K562 (cell line): ENCODE measurements around the gene HERC5. TPM values are rescaled to one million over a fixed set of nuclear protein-coding genes. Genes with fewer than 3 reads are reported as not detected.

ENCODE experiments used
- CTCF ChIP-seq, 3 experiments: IDR thresholded peaks in 2 of 3; conservative IDR thresholded peaks in 1 of 3; 2 replicates each; pipeline ENCODE4 v1.5.1; 2011 to 2012; ENCODE audit warnings: low read length in 3 of 3, mild to moderate bottlenecking in 3 of 3, control low read depth in 2 of 3, improper control_type of control experiment in 1 of 3, inconsistent platforms in 1 of 3, low read depth in 1 of 3, mixed read lengths in 1 of 3, moderate library complexity in 1 of 3; ENCODE audit not compliant: insufficient read depth in 2 of 3
- DEAF1 ChIP-seq: fragments of 450-650 bp; formaldehyde crosslinking; IDR thresholded peaks from 2 replicates; pipeline ENCODE4 v1.4.0; 2020; ENCODE audit warnings: mild to moderate bottlenecking, moderate library complexity
- FOS ChIP-seq: IDR thresholded peaks from 3 replicates; pipeline ENCODE4 v1.6.1; 2011; ENCODE audit not compliant: insufficient read length; ENCODE audit errors: extremely low read depth
- FOXK2 ChIP-seq, 2 experiments: fragments of 450-650 bp; IDR thresholded peaks in 1 of 2; conservative IDR thresholded peaks in 1 of 2; 2 replicates each; pipeline ENCODE4 v1.6.1; 2016; ENCODE audit warnings: low read depth in 2 of 2, mild to moderate bottlenecking in 1 of 2
- GABPA ChIP-seq: fragments of 200-800 bp; sonication (Bioruptor generic); conservative IDR thresholded peaks from 2 replicates; pipeline ENCODE4 v1.6.1; 2016; ENCODE audit warnings: low read depth, missing genetic modification characterization, missing compliant biosample characterization
- HMGN3 ChIP-seq: IDR thresholded peaks from 2 replicates; pipeline ENCODE4 v1.6.1; 2011; ENCODE audit warnings: borderline replicate concordance, low read depth, mild to moderate bottlenecking, mixed read lengths, low read length; ENCODE audit not compliant: insufficient read length; ENCODE audit errors: extremely low read depth
- IRF2 ChIP-seq: sonication (generic); formaldehyde crosslinking; IDR thresholded peaks from 2 replicates; pipeline ENCODE4 v1.8.1; 2022; ENCODE audit warnings: mild to moderate bottlenecking, missing genetic modification reagents
- KAT2B ChIP-seq: IDR thresholded peaks from one replicate; pipeline ENCODE4 v1.6.1; 2012; ENCODE audit warnings: low read depth, mild to moderate bottlenecking, control low read depth, inconsistent platforms, low read length, moderate library complexity
- KAT7 ChIP-seq: sonication (generic); formaldehyde crosslinking; IDR thresholded peaks from 2 replicates; pipeline ENCODE4 v1.8.0; 2022; ENCODE audit warnings: missing genetic modification reagents, mild to moderate bottlenecking, borderline replicate concordance
- NCOA2 ChIP-seq, 2 experiments: fragments of 450-650 bp; IDR thresholded peaks; 2 replicates each; pipeline ENCODE4 v1.6.1; 2018; ENCODE audit warnings: mild to moderate bottlenecking in 2 of 2, moderate library complexity in 1 of 2; ENCODE audit not compliant: partially characterized antibody in 2 of 2
- NRF1 ChIP-seq, 2 experiments: fragments of 450-650 bp; IDR thresholded peaks in 1 of 2; conservative IDR thresholded peaks in 1 of 2; 2 replicates each; pipeline ENCODE4 v1.6.1; 2014; ENCODE audit warnings: mild to moderate bottlenecking in 2 of 2
- PBX2 ChIP-seq, 2 experiments: IDR thresholded peaks in 1 of 2; conservative IDR thresholded peaks in 1 of 2; 2 replicates each; pipeline ENCODE4 v1.6.1; 2016; ENCODE audit warnings: low read depth in 2 of 2, mild to moderate bottlenecking in 1 of 2, missing compliant biosample characterization in 1 of 2, missing genetic modification characterization in 1 of 2, moderate library complexity in 1 of 2
- PHB2 ChIP-seq: fragments of 450-650 bp; IDR thresholded peaks from 2 replicates; pipeline ENCODE4 v1.6.1; 2017; ENCODE audit warnings: low read depth
- POLR2AphosphoS5 ChIP-seq: IDR thresholded peaks from 2 replicates; pipeline ENCODE4 v1.6.1; 2011; ENCODE audit warnings: mild to moderate bottlenecking, low read depth, low read length, moderate library complexity; ENCODE audit not compliant: control insufficient read depth, insufficient read depth
- PRPF4 ChIP-seq: fragments of 200-400 bp; formaldehyde crosslinking; IDR thresholded peaks from one replicate; pipeline ENCODE4 v1.6.1; 2017; ENCODE audit warnings: low read length, low read depth, mild to moderate bottlenecking; ENCODE audit not compliant: insufficient read depth, poor library complexity, severe bottlenecking
- SIN3B ChIP-seq: fragments of 450-650 bp; IDR thresholded peaks from 2 replicates; pipeline ENCODE4 v1.6.1; 2017; ENCODE audit warnings: low read depth, mild to moderate bottlenecking, moderate library complexity
- TCF7L2 ChIP-seq: fragments of 150-350 bp; IDR thresholded peaks from 2 replicates; pipeline ENCODE4 v1.6.1; 2016; ENCODE audit warnings: low read depth, mild to moderate bottlenecking, low read length, moderate library complexity
- ZNF165 ChIP-seq: fragments of 250-450 bp; sonication (Bioruptor Pico); IDR thresholded peaks from 2 replicates; pipeline ENCODE4 v1.4.0; 2020; ENCODE audit warnings: borderline replicate concordance
- ZNF274 ChIP-seq: IDR thresholded peaks from 2 replicates; pipeline ENCODE4 v1.6.1; 2011; ENCODE audit warnings: low read depth, mild to moderate bottlenecking, low read length, moderate library complexity, borderline replicate concordance
- ZNF695 ChIP-seq: fragments of 450-650 bp; formaldehyde crosslinking; IDR thresholded peaks from 2 replicates; pipeline ENCODE4 v1.4.0; 2020; ENCODE audit warnings: mild to moderate bottlenecking, moderate library complexity
- polyA plus RNA-seq, 8 experiments: library from polyadenylated mRNA; depleted of rRNA in 4 of 8; stranded (reverse) in 5 of 8; unstranded in 3 of 8; fragments of >200 nt; fragmentation: Nextera tagmentation in 2 of 8; fragmentation: Illumina TruSeq in 1 of 8; extraction: Ambion mirVana in 2 of 8; extraction: Trizol in 1 of 8; gene quantifications; 2 replicates each; pipeline versions ENCODE4 v1.2.1 to v1.2.3, GENCODE V29; 2011 to 2014; ENCODE audit warnings: inconsistent platforms in 1 of 8, missing spikeins in 1 of 8
- total RNA-seq, 7 experiments: library from RNA; depleted of rRNA in 6 of 7; stranded (reverse); fragments of >200 nt in 6 of 7; fragmentation: Illumina TruSeq in 2 of 7; extraction: Trizol in 2 of 7; gene quantifications; 2 replicates each; pipeline versions ENCODE4 v1.2.1 to v1.2.3, GENCODE V29; 2011 to 2021; ENCODE audit warnings: low replicate concordance in 1 of 7

The HERC5 gene
- total and polyA plus RNA-seq, 9 of the 15 experiments (the other 6 are each of a cell fraction or from before 2014, with no cell fraction given) = 0.18 TPM; not detected in 8

- TF ChIP-seq GABPA (tag) = peak; percentile 89
- TF ChIP-seq NCOA2 (IDR thresholded peaks at IDR 0.05; ENCODE audit: partially characterized antibody in 2 of 2) = no peak
- no peak for TF ChIP-seq ZNF165 (CRISPR knock-in tag)
- TF ChIP-seq PHB2 = no peak
- TF ChIP-seq KAT7 (CRISPR knock-in tag) = peak; percentile 75; the same call in 1 of the 2 replicates
- TF ChIP-seq ZNF274 = no peak
- no peak for TF ChIP-seq ZNF695 (CRISPR knock-in tag)
- peak; percentile 24 to 28; a peak in 1 of 4 replicates for TF ChIP-seq NRF1 (conservative IDR thresholded peaks at IDR 0.05 in 1 of 2, IDR thresholded peaks at IDR 0.05 in 1 of 2)
- no peak for TF ChIP-seq FOS
- no peak for TF ChIP-seq DEAF1 (CRISPR knock-in tag)
- peak; percentile 56; the same call in 1 of the 2 replicates for TF ChIP-seq SIN3B
- TF ChIP-seq CTCF (IDR thresholded peaks at IDR 0.05 in 2 of 3, conservative IDR thresholded peaks at IDR 0.05 in 1 of 3; ENCODE audit: insufficient read depth in 2 of 3, low read depth in 1 of 3, low read length in 3 of 3) = no peak
- TF ChIP-seq POLR2AphosphoS5 = peak; percentile 79
- TF ChIP-seq TCF7L2 = no peak
- no peak for TF ChIP-seq KAT2B
- no peak for TF ChIP-seq IRF2 (CRISPR knock-in tag)
- no peak for TF ChIP-seq PRPF4
- TF ChIP-seq HMGN3 = peak; percentile 76
- no peak; a peak in 1 of 4 replicates for TF ChIP-seq FOXK2 (conservative IDR thresholded peaks at IDR 0.05 in 1 of 2, IDR thresholded peaks at IDR 0.05 in 1 of 2; ENCODE audit: low read depth in 2 of 2)
- TF ChIP-seq PBX2 (CRISPR knock-in tag; IDR thresholded peaks at IDR 0.05; ENCODE audit: low read depth) = no peak
- no peak for TF ChIP-seq PBX2 (tag; conservative IDR thresholded peaks at IDR 0.05; ENCODE audit: low read depth)
These were observed 66.6 kb downstream of the HERC5 start, which contains the start of gene PYURF (continued) for GRCh38 chr4:88523325-88524129.
